ENCODE measurements around the gene KANSL1. TPM values are rescaled to one million over a fixed set of nuclear protein-coding genes. Genes with fewer than 3 reads are reported as not detected.

The KANSL1 gene
- total and polyA plus RNA-seq, 7 experiments from 2014 or later = 17.4 to 230 (median 163) TPM

- Histone ChIP-seq H3K27me3 (ENCODE audit: control insufficient read depth in 2 of 2, insufficient read depth in 2 of 2, low read length in 2 of 2) (no peaks in the 10 kb centered on the region), H3K27ac (ENCODE audit: low read depth, low read length) (no peak overlapping the region), H3K36me3 (ENCODE audit: control insufficient read depth in 2 of 3, insufficient read depth in 3 of 3, low read length in 3 of 3) (peaks cover 0 to 3% (median 0%) of the 10 kb centered on the region in 3 experiments), H3K4me1 (ENCODE audit: control insufficient read depth in 2 of 2, insufficient read depth in 2 of 2, low read length in 2 of 2) (peaks cover 57 to 66% of the 10 kb centered on the region in 2 donors), H3K9me3 (ENCODE audit: control insufficient read depth in 2 of 3, low read length in 3 of 3) (no peaks in the 10 kb centered on the region), H3K4me3 (ENCODE audit: low read length) (no peak overlapping the region)
- no peak for DNase-seq
- ChIA-PET POLR2A (interaction anchor here (0.8 kb wide), 1 partner anchor 65 kb away, joined by 3 read pairs; no protein-coding TSS in a partner anchor), CTCF (interaction anchor here (0.5 to 1.1 kb wide), 2 partner anchors 62 to 65 kb away, joined by 3 read pairs; partner anchors contain the start of gene KANSL1)
- Mint-ChIP-seq H3K27ac (peak overlapping the region; percentile 4 to 82 (median 44)), H3K9me3 (peaks cover 0 to 3% (median 0%) of the 10 kb centered on the region in 11 donors), H3K27me3 (no peaks in the 10 kb centered on the region), H3K4me3 (peak overlapping the region in 9 of 10 donors; percentile 8 to 76 (median 56)), H3K36me3 (peaks cover 6 to 31% (median 15%) of the 10 kb centered on the region in 5 donors), H3K4me1 (peaks cover 61 to 99% (median 96%) of the 10 kb centered on the region in 7 donors)
- peak; percentile 16 for ATAC-seq
- intact Hi-C loops (cut with micrococcal nuclease) = no loop called here
These were observed 64.8 kb downstream of the KANSL1 start for GRCh38 chr17:46128453-46128852.

- Histone ChIP-seq H3K4me1 (ENCODE audit: control insufficient read depth in 2 of 2, insufficient read depth in 2 of 2, low read length in 2 of 2) (peaks cover 63 to 69% of the 10 kb centered on the region in 2 donors), H3K36me3 (ENCODE audit: control insufficient read depth in 2 of 3, insufficient read depth in 3 of 3, low read length in 3 of 3) (peaks cover 0 to 3% (median 0%) of the 10 kb centered on the region in 3 experiments), H3K4me3 (ENCODE audit: low read length) (no peak overlapping the region), H3K9me3 (ENCODE audit: control insufficient read depth in 2 of 3, low read length in 3 of 3) (no peaks in the 10 kb centered on the region), H3K27me3 (ENCODE audit: control insufficient read depth in 2 of 2, insufficient read depth in 2 of 2, low read length in 2 of 2) (no peaks in the 10 kb centered on the region), H3K27ac (ENCODE audit: low read depth, low read length) (no peak overlapping the region)
- H3K27ac Mint-ChIP-seq = peak overlapping the region in 5 of 9 donors; percentile 28 to 82 (median 80)
- H3K36me3 Mint-ChIP-seq = peaks cover 6 to 22% (median 10%) of the 10 kb centered on the region in 5 donors
- H3K27me3 Mint-ChIP-seq = no peaks in the 10 kb centered on the region
- CTCF ChIA-PET = no interaction called here
- DNase-seq (no peak), ATAC-seq (no peak)
- peak overlapping the region in 4 of 10 donors; percentile 4 to 71 (median 48) for H3K4me3 Mint-ChIP-seq
- H3K9me3 Mint-ChIP-seq = peaks cover 0 to 3% (median 0%) of the 10 kb centered on the region in 11 donors
- peaks cover 59 to 98% (median 93%) of the 10 kb centered on the region in 7 donors for H3K4me1 Mint-ChIP-seq
- intact Hi-C loops (cut with micrococcal nuclease) = no loop called here
- POLR2A ChIA-PET = interaction anchor here (0.6 kb wide), 1 partner anchor 33 kb away, joined by 4 read pairs; no protein-coding TSS in a partner anchor
These were observed 65.7 kb downstream of the KANSL1 start for GRCh38 chr17:46127524-46127923.

- Mint-ChIP-seq H3K27me3 (no peaks in the 10 kb centered on the region), H3K4me1 (peaks cover 63 to 98% (median 93%) of the 10 kb centered on the region in 7 donors), H3K4me3 (peak overlapping the region in 6 of 10 donors; percentile 6 to 56 (median 22)), H3K27ac (peak overlapping the region in 4 of 9 donors; percentile 23 to 73 (median 44)), H3K36me3 (peaks cover 6 to 25% (median 10%) of the 10 kb centered on the region in 5 donors), H3K9me3 (peaks cover 0 to 3% (median 0%) of the 10 kb centered on the region in 11 donors)
- no peaks in the 10 kb centered on the region for H3K27me3 ChIP-seq (ENCODE audit: control insufficient read depth in 2 of 2, insufficient read depth in 2 of 2, low read length in 2 of 2)
- peaks cover 63 to 76% of the 10 kb centered on the region in 2 donors for H3K4me1 ChIP-seq (ENCODE audit: control insufficient read depth in 2 of 2, insufficient read depth in 2 of 2, low read length in 2 of 2)
- no peak overlapping the region for H3K27ac ChIP-seq (ENCODE audit: low read depth, low read length)
- no peak for ATAC-seq
- H3K36me3 ChIP-seq (ENCODE audit: control insufficient read depth in 2 of 3, insufficient read depth in 3 of 3, low read length in 3 of 3) = peaks cover 0 to 3% (median 0%) of the 10 kb centered on the region in 3 experiments
- CTCF ChIA-PET = no interaction called here
- POLR2A ChIA-PET = interaction anchor here (0.6 to 0.9 kb wide), 2 partner anchors 10 to 34 kb away, joined by 3 to 4 read pairs; no protein-coding TSS in a partner anchor
- no peak for DNase-seq
- H3K9me3 ChIP-seq (ENCODE audit: control insufficient read depth in 2 of 3, low read length in 3 of 3) = no peaks in the 10 kb centered on the region
- intact Hi-C loops (cut with micrococcal nuclease) = no loop called here
- H3K4me3 ChIP-seq (ENCODE audit: low read length) = no peak overlapping the region
These were observed 66.4 kb downstream of the KANSL1 start for GRCh38 chr17:46126840-46127239.

- Mint-ChIP-seq H3K27me3 (no peaks in the 10 kb centered on the region), H3K36me3 (peaks cover 6 to 28% (median 10%) of the 10 kb centered on the region in 5 donors), H3K27ac (peak overlapping the region in 4 of 9 donors; percentile 6 to 56 (median 34)), H3K9me3 (peaks cover 0 to 3% (median 0%) of the 10 kb centered on the region in 11 donors), H3K4me3 (peak overlapping the region in 4 of 10 donors; percentile 14 to 56 (median 42)), H3K4me1 (peaks cover 68 to 98% (median 93%) of the 10 kb centered on the region in 7 donors)
- intact Hi-C loops (cut with micrococcal nuclease) = no loop called here
- H3K9me3 ChIP-seq (ENCODE audit: control insufficient read depth in 2 of 3, low read length in 3 of 3) = no peaks in the 10 kb centered on the region
- no peaks in the 10 kb centered on the region for H3K27me3 ChIP-seq (ENCODE audit: control insufficient read depth in 2 of 2, insufficient read depth in 2 of 2, low read length in 2 of 2)
- H3K4me3 ChIP-seq (ENCODE audit: low read length) = no peak overlapping the region
- CTCF ChIA-PET = interaction anchor here (0.5 kb wide), 1 partner anchor 59 kb away, joined by 3 read pairs; no protein-coding TSS in a partner anchor
- POLR2A ChIA-PET = no interaction called here
- ATAC-seq (no peak), DNase-seq (no peak)
- no peak overlapping the region for H3K27ac ChIP-seq (ENCODE audit: low read depth, low read length)
- peaks cover 0 to 3% (median 0%) of the 10 kb centered on the region in 3 experiments for H3K36me3 ChIP-seq (ENCODE audit: control insufficient read depth in 2 of 3, insufficient read depth in 3 of 3, low read length in 3 of 3)
- H3K4me1 ChIP-seq (ENCODE audit: control insufficient read depth in 2 of 2, insufficient read depth in 2 of 2, low read length in 2 of 2) = peaks cover 64 to 76% of the 10 kb centered on the region in 2 donors
These were observed 67.4 kb downstream of the KANSL1 start for GRCh38 chr17:46125831-46126230.

GRCh38 chr17:46124695-46125592, 68.3 kb downstream of the KANSL1 start:
- CTCF ChIA-PET = interaction anchor here (0.5 kb wide), 1 partner anchor 58 kb away, joined by 3 read pairs; no protein-coding TSS in a partner anchor

GRCh38 chr17:46123607-46124006, 69.6 kb downstream of the KANSL1 start:
- H3K36me3 ChIP-seq (ENCODE audit: control insufficient read depth in 2 of 3, insufficient read depth in 3 of 3, low read length in 3 of 3) = peaks cover 0 to under 1% (median 0%) of the 10 kb centered on the region in 3 experiments
- Mint-ChIP-seq H3K4me3 (peak overlapping the region in 7 of 10 donors; percentile 8 to 69 (median 42)), H3K9me3 (peaks cover 0 to 3% (median 0%) of the 10 kb centered on the region in 11 donors), H3K36me3 (peaks cover 4 to 34% (median 13%) of the 10 kb centered on the region in 5 donors), H3K4me1 (peaks cover 64 to 97% (median 95%) of the 10 kb centered on the region in 7 donors), H3K27me3 (no peaks in the 10 kb centered on the region), H3K27ac (no peak overlapping the region)
- DNase-seq (no peak), ATAC-seq (no peak)
- no peaks in the 10 kb centered on the region for H3K9me3 ChIP-seq (ENCODE audit: control insufficient read depth in 2 of 3, low read length in 3 of 3)
- H3K27ac ChIP-seq (ENCODE audit: low read depth, low read length) = no peak overlapping the region
- H3K27me3 ChIP-seq (ENCODE audit: control insufficient read depth in 2 of 2, insufficient read depth in 2 of 2, low read length in 2 of 2) = no peaks in the 10 kb centered on the region
- ChIA-PET CTCF (interaction anchor here (1.2 kb wide), 1 partner anchor 63 kb away, joined by 3 read pairs; no protein-coding TSS in a partner anchor), POLR2A (interaction anchor here (0.9 kb wide), 1 partner anchor 10 kb away, joined by 3 read pairs; no protein-coding TSS in a partner anchor)
- intact Hi-C loops (cut with micrococcal nuclease) = loop anchor here (2.0 to 5.0 kb wide), 2 partner anchors 15 to 54 kb away; no protein-coding TSS in a partner anchor
- peaks cover 55 to 65% of the 10 kb centered on the region in 2 donors for H3K4me1 ChIP-seq (ENCODE audit: control insufficient read depth in 2 of 2, insufficient read depth in 2 of 2, low read length in 2 of 2)
- H3K4me3 ChIP-seq (ENCODE audit: low read length) = no peak overlapping the region

More at GRCh38 chr17:46124695-46125592, 68.3 kb downstream of the KANSL1 start:
- Histone ChIP-seq H3K36me3 (ENCODE audit: control insufficient read depth in 2 of 3, insufficient read depth in 3 of 3, low read length in 3 of 3) (peaks cover 0 to 3% (median 0%) of the 10 kb centered on the region in 3 experiments), H3K4me1 (ENCODE audit: control insufficient read depth in 2 of 2, insufficient read depth in 2 of 2, low read length in 2 of 2) (peaks cover 58 to 72% of the 10 kb centered on the region in 2 donors), H3K9me3 (ENCODE audit: control insufficient read depth in 2 of 3, low read length in 3 of 3) (no peaks in the 10 kb centered on the region), H3K4me3 (ENCODE audit: low read length) (no peak overlapping the region), H3K27me3 (ENCODE audit: control insufficient read depth in 2 of 2, insufficient read depth in 2 of 2, low read length in 2 of 2) (no peaks in the 10 kb centered on the region), H3K27ac (ENCODE audit: low read depth, low read length) (no peak overlapping the region)
- intact Hi-C loops (cut with micrococcal nuclease) = loop anchor here in 1 of 2 donors (5.0 kb wide), 1 partner anchor 52 kb away; no protein-coding TSS in a partner anchor
- no peak for ATAC-seq
- Mint-ChIP-seq H3K4me1 (peaks cover 66 to 97% (median 95%) of the 10 kb centered on the region in 7 donors), H3K36me3 (peaks cover 6 to 31% (median 10%) of the 10 kb centered on the region in 5 donors), H3K9me3 (peaks cover 0 to 3% (median 0%) of the 10 kb centered on the region in 11 donors), H3K27ac (peak overlapping the region in 5 of 9 donors; percentile 19 to 83 (median 63)), H3K27me3 (no peaks in the 10 kb centered on the region), H3K4me3 (peak overlapping the region in 7 of 10 donors; percentile 2 to 69 (median 47))
- POLR2A ChIA-PET = no interaction called here
- no peak for DNase-seq
